ENCODE data around the gene NEK1. TPM values are rescaled to one million over a fixed set of nuclear protein-coding genes. Genes with fewer than 3 reads are reported as not detected.

Gene NEK1
- total and polyA plus RNA-seq, 3 donors from 2014 or later = 10.3 to 27.9 (median 25.5) TPM

GRCh38 chr4:169611157-169611556 is 1.2 kb downstream of the NEK1 start:
- H3K4me3 ChIP-seq = peak overlapping the region in 1 of 2 donors; percentile 94
- intact Hi-C loops (cut with DNase I; ENCODE audit: low total_unique reads) = no loop called here
- no peaks in the 10 kb centered on the region for H3K9me3 ChIP-seq
- H3K27ac ChIP-seq = no peak overlapping the region
- H3K27me3 ChIP-seq = no peaks in the 10 kb centered on the region
- no peak for TF ChIP-seq CTCF (IDR thresholded peaks at IDR 0.05)
- no peak for TF ChIP-seq POLR2A (IDR thresholded peaks at IDR 0.05)
- H3K4me1 ChIP-seq = peaks cover 8% of the 10 kb centered on the region
- WGBS, 2 donors = 18 to 23% methylated on average over 4 of the region's 4 CpGs
- H3K36me3 ChIP-seq (ENCODE audit: low read depth, missing control alignments) = no peaks in the 10 kb centered on the region
- DNase-seq = no peak

GRCh38 chr4:169604903-169605331 is 7.5 kb downstream of the NEK1 start:
- H3K27ac ChIP-seq = no peak overlapping the region
- no peak for DNase-seq
- no peaks in the 10 kb centered on the region for H3K27me3 ChIP-seq
- H3K4me1 ChIP-seq = no peaks in the 10 kb centered on the region
- intact Hi-C loops (cut with DNase I; ENCODE audit: low total_unique reads) = no loop called here
- H3K9me3 ChIP-seq = no peaks in the 10 kb centered on the region
- no peak for TF ChIP-seq POLR2A (IDR thresholded peaks at IDR 0.05)
- no peak for TF ChIP-seq CTCF (IDR thresholded peaks at IDR 0.05)
- H3K4me3 ChIP-seq = no peak overlapping the region
- H3K36me3 ChIP-seq (ENCODE audit: low read depth, missing control alignments) = peaks cover 2% of the 10 kb centered on the region
- 84 to 87% methylated on average over 1 of the region's 1 CpG for WGBS, 2 donors

- intact Hi-C loops (cut with DNase I; ENCODE audit: low total_unique reads) = no loop called here
- peaks cover 2% of the 10 kb centered on the region for H3K36me3 ChIP-seq (ENCODE audit: low read depth, missing control alignments)
- H3K27ac ChIP-seq = no peak overlapping the region
- TF ChIP-seq CTCF (IDR thresholded peaks at IDR 0.05) (no peak), POLR2A (IDR thresholded peaks at IDR 0.05) (no peak)
- H3K4me1 ChIP-seq = no peaks in the 10 kb centered on the region
- H3K9me3 ChIP-seq = no peaks in the 10 kb centered on the region
- no peaks in the 10 kb centered on the region for H3K27me3 ChIP-seq
- 34 to 55% methylated on average over 1 of the region's 1 CpG for WGBS, 2 donors
- no peak for DNase-seq
- H3K4me3 ChIP-seq = no peak overlapping the region
Observed at GRCh38 chr4:169604131-169604900, 8.1 kb downstream of the NEK1 start.

- WGBS, 2 donors = 90 to 97% methylated on average over 2 of the region's 2 CpGs
- H3K4me1 ChIP-seq = no peaks in the 10 kb centered on the region
- no peak for DNase-seq
- no peaks in the 10 kb centered on the region for H3K9me3 ChIP-seq
- H3K36me3 ChIP-seq (ENCODE audit: low read depth, missing control alignments) = peaks cover 2% of the 10 kb centered on the region
- H3K27me3 ChIP-seq = no peaks in the 10 kb centered on the region
- intact Hi-C loops (cut with DNase I; ENCODE audit: low total_unique reads) = no loop called here
- TF ChIP-seq POLR2A (IDR thresholded peaks at IDR 0.05) = no peak
- TF ChIP-seq CTCF (IDR thresholded peaks at IDR 0.05) = no peak
- no peak overlapping the region for H3K27ac ChIP-seq
- H3K4me3 ChIP-seq = no peak overlapping the region
Observed at GRCh38 chr4:169603312-169603711, 9.1 kb downstream of the NEK1 start.

Measured in testis (tissue), 3 donors.